Muscle of back (tissue), 11 donors: ENCODE data around the gene DIP2C. TPM values are rescaled to one million over a fixed set of nuclear protein-coding genes. Genes with fewer than 3 reads are reported as not detected.
A peak's percentile ranks its signal among the peaks of the same experiment; 100 is the strongest.
"Not testable (repeated sequence)": the region's sequence is repeated elsewhere in the genome, so short reads cannot be mapped to it uniquely, and the experiment has no call there.

Source experiments
- DNase-seq, 3 donors: peaks; one replicate each; pipeline versions ENCODE4 v3.0.0 to v3.0.0-alpha.2; 2013
- polyA plus RNA-seq, 10 donors: library from polyadenylated mRNA; unstranded; fragments of 120-200 nt; gene quantifications; one replicate each; pipeline ENCODE4 v1.2.1, GENCODE V29; 2013; ENCODE audit not compliant: insufficient read length in 10 of 10

DIP2C gene
- polyA plus RNA-seq, 10 donors, result 23.3 to 30.9 (median 25.9) TPM

DNA sequence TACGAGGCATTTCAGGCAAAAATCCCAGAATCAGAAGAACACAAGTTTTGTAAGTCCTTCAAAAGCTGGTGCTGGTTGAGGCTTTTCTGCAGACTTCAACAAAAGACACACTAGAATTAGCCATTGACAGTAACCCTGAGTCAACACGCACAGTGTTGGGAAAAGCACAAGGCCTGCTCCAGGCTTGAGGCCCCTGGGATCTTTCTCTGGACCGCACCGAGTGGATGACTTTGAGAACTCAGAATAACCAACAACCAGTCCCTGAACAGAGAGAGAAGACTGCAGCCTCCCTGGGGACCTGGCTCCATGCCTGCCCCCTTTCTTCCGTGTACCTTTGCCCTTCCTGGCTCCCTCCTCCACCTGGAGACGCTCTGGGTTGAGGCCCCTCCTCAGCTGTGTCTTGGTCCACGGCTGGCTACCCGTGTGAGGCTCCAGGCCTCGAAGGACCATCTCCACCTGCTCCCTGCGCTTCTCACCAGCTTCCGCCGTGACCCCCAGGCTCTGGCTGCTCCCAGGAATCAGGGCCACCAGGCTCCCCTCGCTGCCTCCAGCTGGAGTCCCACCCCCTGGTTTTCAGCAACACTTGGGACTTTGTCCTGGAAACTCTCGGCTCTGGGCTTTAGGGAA lies 28.4 kb downstream of the DIP2C start:
- peak in 1 of 3 donors; percentile 53 for DNase-seq

DNA sequence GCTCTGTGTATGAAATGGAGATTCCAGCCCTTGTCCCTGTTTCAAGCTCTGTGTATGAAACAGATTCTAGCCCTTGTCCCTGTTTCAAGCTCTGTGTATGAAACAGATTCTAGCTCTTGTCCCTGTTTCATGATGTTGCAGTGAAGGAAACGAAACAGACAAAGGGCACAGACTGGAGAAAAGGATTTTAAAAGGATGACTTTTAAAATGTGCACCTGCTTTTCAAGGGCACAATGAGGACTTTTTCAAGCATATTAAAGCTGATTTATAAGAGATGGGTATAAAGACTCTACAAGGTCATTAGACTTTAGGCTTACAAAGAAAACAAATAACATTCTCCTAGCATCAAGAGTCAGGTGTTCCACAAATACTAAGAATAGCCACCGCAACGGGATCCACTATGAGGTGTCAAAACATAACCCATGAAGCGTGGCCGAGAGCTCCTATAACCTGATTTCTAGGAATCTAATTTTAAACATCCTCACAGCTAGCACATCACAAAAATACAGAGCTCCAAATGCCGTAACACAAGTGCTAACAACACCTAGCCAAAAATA lies 29.0 kb downstream of the DIP2C start:
- no peak for DNase-seq

DNA sequence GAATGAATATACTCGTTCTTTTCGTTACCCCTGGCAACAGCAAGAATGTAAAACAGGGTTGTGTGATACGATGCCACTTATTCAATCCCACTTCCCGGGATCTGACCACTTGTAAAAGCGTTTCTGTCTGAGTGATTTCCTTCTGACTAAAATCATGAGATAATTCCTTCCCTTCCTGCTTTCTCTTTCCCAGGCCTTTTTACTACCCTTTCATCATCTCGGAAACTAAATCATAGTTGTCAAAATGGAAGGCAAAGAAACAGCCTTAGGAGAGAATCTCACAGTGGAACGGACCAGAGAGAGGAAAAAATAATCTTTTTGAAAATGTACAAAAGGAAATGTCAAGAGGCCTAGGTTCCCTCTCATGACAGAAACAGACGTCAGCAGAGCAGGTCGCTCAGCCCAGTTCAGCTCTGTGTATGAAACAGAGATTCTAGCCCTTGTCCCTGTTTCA lies 29.8 kb downstream of the DIP2C start:
- peak; percentile 22 to 48 (median 43) for DNase-seq

DNA sequence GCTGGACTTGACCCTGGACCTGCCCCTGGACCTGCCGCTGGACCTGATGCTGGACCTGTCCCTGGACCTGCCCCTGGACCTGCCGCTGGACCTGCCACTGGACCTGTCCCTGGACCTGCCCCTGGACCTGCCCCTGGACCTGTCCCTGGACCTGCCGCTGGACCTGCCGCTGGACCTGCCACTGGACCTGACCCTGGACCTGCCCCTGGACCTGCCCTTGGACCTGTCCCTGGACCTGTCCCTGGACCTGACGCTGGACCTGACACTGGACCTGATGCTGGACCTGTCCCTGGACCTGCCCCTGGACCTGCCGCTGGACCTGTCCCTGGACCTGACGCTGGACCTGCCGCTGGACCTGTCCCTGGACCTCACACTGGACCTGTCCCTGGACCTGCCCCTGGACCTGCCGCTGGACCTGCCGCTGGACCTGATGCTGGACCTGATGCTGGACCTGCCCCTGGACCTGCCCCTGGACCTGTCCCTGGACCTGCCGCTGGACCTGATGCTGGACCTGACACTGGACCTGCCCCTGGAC lies 31.6 kb downstream of the DIP2C start:
- not testable (repeated sequence) for DNase-seq

DNA sequence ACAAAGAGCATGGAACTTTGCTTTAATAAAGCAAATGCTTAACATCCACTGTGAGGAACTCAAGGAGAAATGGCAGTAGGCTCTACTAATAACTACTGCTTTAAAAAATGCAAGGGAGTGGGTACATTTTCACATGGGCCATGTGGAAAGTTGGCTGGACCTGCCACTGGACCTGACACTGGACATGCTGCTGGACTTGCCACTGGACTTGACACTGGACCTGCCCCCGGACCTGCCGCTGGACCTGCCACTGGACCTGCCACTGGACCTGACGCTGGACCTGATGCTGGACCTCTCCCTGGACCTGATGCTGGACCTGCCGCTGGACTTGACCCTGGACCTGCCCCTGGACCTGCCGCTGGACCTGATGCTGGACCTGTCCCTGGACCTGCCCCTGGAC lies 32.6 kb downstream of the DIP2C start:
- no peak for DNase-seq

DNA sequence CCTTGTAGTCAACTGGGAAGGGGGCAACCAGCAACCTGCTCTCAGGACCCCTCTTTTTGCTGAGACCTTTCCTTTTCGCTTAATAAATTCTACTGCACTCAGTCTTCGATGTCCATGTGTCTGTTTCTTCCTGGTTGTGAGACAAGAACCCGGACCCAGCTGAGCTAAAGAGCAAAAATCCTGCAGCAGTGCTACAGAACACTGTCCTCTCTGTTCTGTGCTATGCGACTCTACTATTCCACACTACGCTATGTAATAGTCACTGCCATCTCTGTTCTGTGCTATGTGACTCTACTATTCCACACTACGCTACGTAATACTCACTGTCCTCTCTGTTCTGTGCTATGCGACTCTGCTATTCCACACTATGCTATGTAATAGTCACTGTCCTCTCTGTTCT lies 34.3 kb downstream of the DIP2C start:
- no peak for DNase-seq

DNA sequence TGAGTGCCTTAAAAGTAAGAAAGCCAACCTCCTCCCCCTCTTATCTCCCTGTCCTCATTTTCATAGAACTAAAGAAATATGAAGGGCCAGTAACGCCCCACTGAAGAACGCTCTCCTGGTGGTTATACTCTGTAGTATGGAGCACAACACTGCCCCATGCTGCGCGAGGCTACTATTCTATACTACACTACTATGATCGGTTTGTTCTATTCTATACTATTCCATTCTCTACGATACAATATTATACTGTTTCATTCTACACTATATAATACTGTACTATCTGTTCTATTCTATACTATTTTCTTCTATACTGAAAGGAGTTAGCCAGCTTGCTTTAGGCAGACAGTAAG lies 34.8 kb downstream of the DIP2C start:
- DNase-seq, result no peak

DNA sequence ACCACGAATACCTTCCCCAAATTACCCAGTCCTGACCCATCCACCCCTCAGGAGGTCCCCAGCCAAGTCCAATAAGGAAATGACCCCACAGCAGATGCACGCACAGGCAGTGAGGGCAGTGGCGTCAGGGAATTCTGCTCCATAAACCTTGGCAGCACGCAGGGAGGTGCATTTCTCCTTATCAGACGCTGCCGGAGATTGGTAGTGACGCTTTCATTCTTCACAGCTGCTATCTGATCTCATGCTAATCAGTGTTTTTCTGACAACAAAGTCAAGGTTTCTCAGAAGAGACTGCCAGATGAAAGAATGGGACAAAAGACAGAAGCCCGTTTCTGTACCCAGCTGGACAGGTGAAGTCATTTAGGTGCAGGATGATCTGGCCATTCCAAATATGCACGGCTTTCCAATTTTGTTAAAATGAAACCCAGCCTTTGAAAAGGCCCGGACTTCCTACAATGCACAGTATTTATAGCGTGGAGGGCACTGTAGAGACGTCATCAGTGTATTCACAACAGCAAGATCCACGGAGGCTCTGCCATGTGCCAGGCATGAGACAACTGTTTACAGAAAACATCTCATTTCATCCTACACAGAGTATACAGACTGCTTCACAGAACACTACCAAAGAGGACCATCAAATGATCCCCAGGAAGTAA lies 35.3 kb downstream of the DIP2C start:
- DNase-seq, result no peak

DNA sequence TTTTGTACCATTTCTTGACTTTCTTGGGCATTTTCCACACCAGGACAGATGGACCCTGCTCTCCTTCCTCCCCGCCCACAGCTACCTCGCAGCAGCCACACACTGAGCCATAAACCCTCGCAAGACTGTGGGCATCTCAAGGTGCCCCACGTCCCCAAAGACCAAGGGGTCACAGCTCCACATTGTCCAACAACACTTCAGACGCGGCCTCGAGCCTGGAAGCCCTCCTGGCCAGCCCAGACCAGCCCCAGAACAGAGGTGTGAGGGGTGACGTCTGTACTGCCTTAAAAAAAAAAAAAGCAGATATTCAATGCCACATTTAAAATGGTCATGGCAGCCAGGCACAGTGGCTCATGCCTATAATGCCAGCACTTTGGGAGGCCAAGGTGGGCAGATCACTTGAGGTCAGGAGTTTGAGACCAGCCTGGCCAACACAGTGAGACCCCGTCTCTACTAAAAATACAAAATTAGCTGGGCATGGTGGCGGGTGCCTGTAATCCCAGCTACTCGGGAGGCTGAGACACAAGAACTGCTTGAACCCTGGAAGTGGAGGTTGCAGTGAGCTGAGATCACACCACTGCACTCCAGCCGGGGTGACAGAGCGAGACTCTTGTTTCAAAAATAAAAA lies 36.5 kb downstream of the DIP2C start:
- DNase-seq, result not testable (repeated sequence)

DNA sequence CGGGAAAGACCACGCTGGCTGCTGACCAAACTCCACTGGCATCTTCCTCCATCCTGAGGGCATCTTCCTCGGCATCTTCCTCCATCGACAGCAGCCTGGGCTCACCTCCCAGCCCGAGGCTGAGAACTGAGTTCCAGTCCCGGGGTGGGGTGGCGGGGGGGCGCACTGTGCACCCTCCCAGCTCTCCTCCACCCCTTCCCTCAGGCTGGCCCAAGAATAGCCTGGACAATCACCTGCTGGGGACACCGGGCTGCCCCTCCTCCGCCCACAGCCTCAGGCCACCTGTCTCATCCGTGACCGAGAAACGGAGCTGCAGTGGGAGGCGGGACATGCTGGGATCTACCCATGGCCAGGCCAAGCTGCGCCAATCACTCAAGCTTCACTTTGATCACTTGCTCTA lies 37.2 kb downstream of the DIP2C start:
- DNase-seq, result peak in 1 of 3 donors; percentile 26

DNA sequence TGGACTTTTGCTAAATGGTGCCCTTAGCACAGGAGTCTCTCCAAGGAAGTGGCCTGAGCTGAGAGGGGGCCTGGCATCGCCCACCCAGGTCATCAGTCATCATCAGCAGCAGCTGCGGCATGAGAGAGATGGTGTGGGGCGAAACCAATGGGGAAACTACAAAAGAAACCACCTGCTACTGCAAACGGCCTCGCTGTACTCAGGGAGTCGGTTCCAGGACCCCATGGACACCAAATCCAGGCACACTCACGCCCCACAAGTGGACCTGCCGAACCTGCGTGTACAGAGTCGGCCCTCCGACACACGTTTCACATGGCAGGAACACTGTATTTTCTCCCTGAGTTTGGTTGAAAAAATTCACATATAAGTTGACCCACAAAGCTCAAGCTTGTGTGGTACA lies 37.8 kb downstream of the DIP2C start:
- no peak for DNase-seq

DNA sequence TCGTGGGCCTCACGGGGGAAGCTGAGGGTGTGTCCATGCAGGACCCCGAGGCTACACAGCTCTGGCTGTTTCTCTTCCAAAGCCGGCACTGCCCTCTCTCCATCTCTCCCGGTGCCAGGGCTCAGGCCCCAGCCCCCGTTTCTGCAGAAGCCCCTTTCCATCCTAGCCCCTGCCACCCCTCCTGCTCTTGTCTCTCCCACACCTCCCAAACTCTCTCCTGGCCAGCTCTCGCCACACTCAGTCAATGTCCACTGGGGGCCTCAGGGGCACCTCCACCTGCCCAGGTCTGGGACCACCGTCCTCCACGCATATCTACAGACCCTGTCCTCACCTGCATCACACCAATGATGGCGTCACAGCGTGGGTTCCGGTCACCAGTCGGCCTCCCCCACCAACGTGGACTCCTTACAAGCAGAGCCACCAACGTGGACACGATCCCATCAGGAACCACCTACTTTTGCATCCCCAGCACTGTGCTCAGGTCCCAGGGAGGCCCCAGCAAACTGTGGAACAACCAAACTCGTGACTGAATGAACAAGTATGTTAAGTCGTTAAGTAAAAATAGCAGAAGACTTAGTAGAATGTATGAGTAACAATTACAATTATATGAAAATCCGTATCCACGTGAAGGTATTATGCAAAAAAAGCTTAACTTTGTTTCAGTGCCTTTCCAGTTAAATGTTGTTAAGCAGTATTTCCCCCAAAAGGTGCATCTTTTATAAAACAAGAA lies 38.4 kb downstream of the DIP2C start:
- peak in 1 of 3 donors; percentile 33 for DNase-seq

DNA sequence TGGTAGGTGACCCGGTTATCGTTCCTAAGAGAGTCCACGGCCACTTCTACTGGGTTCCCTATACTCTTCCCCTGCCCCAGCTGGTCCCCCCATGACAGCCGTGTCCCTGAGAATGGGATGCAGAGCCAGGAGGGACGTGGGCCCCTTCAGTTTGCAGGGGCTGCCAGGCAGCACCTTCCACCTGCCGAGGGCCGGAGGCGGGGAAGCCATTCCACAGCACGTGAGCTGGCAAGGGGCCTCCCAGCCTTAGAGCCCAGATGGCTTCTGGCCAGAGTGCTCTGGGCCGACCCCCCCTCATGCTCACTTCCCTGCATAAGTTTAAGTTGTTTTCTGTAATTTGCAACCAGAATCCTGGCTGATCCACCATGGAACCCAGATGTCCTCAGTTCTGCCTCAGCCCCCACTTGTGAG lies 39.0 kb downstream of the DIP2C start:
- DNase-seq, result peak in 2 of 3 donors; percentile 22 to 41

DNA sequence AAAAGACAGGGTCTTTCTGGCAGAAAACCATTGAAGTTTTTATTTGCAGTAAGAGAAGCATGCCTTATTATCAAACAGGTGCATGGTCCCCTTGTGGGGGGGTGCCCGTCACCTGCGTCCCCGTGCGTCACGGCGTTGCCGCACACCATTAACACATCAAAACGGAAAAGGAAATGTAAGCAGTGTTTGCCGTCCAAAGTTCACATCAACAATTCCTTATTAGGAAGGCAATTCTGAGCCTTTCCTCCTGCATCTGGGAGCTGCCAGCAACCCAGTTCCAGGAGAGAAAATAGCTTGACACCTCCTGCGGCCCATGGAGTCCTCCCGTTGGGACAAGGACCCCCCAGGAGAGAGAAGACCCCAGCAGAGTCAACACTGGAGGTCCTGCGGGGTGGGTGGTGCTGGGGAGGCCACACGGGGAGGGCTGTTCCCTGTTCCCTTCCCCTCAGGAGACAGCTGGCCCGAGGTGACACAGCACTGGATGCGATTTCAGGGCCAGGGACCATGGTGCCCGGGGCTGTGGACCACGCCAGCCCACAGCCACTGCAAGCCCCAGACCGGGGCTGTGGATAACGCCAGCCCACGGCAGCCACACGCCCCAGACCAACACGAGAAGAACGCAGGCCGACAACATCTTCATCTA lies 39.5 kb downstream of the DIP2C start:
- peak in 1 of 3 donors; percentile 37 for DNase-seq

DNA sequence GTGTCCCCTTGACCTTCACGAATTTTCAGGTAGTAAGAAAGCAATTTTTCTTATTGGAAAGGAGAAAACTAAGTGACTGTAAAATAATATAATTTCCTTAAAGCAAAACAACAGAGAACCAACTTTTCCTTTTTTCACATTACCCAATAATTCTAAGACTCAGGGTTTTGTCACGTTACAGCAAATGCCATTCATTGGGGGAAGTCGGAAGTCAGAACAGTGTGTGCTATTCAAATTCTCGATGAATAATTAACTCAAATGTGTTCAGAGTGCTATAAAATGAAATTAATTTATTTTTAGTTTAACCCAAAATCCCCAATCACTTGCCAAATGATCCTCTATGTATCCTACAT lies 40.0 kb downstream of the DIP2C start:
- no peak for DNase-seq

DNA sequence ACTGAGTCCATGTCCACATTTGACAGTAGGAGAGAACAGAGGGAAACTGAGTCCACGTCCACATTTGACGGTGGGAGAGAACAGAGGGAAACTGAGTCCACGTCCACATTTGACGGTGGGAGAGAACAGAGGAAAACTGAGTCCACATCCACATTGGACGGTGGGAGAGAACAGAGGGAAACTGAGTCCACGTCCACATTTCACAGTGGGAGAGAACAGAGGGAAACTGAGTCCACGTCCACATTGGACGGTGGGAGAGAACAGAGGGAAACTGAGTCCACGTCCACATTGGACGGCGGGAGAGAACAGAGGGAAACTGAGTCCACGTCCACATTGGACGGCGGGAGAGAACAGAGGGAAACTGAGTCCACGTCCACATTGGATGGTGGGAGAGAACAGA lies 42.4 kb downstream of the DIP2C start:
- not testable (repeated sequence) for DNase-seq

DNA sequence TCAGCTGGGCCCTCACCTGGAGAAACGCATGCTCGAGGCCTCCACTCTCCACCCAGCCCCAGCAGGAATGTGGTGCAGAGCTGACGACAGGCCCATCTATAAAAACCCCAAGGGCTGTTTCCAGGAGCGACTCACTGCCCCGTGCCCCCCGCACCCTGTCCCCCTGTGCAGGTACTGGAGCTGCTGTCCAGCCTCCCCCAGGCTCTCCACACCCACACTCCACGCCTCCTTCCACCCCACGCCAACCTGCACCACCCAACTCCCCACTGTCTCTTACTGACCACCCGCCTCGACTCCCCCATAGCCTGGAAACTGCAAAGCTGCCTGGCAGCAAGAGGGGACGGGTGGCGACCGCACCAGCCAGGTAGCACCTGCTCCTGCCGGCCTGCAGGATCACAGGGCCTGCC lies 43.3 kb downstream of the DIP2C start:
- DNase-seq, result no peak

DNA sequence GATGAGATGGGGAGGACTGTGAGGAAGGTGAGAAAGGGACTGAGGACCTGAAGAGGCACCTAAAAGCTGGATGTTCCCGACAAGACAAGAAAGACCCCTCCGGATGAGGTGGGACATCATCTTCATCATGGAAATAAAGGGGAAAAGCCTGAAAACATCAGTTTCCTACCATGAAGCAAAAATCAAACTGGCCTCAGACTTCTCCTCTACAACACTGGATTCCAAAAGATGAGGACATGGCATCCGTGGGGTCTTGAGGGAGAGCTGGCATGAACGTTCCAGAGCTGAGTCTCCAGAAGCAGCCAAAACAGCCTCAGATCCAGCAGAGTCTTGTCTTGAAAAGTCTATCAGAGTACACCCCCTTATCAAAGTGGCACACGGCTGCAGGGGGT lies 44.5 kb downstream of the DIP2C start:
- DNase-seq, result no peak

DNA sequence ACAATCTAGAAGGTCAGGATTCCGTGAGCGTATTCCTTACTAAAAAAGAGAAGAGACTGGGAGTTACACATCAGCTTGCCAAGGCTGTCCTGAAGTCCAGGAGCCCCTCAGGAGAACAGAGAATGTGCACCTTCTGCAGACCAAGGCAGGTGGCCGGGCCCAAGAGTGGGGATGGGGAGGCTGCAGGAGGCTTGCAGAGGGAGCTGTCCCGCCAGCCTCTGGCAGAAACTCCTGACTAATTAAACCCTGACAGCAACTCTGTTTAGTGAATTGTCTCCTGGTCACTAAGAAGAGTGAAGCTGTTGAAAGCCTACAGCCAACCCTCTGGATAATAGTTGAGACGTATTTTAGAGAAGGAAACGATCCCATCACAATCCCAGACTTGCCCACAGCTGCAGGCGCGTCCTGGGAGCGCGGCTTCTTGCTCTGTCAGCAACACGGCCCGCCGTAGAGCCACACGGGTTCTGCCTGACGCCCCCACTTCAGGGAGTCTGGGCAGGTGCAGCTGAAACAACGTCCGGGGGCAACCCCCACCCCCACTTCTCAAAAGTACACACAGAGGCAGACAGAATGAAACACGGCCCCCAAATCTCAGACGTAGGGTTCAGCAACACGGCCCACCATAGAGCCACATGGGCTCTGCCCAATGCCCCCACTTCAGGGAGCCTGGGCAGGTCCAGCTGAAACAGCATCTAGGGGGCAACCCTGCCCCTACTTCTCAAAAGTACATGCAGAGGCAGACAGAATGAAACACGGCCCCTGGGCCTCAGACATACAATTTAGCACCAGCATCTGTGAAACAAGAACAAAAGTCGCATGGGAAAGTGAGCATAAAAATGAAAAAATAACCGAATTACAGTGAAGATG lies 45.2 kb downstream of the DIP2C start:
- DNase-seq, result no peak

DNA sequence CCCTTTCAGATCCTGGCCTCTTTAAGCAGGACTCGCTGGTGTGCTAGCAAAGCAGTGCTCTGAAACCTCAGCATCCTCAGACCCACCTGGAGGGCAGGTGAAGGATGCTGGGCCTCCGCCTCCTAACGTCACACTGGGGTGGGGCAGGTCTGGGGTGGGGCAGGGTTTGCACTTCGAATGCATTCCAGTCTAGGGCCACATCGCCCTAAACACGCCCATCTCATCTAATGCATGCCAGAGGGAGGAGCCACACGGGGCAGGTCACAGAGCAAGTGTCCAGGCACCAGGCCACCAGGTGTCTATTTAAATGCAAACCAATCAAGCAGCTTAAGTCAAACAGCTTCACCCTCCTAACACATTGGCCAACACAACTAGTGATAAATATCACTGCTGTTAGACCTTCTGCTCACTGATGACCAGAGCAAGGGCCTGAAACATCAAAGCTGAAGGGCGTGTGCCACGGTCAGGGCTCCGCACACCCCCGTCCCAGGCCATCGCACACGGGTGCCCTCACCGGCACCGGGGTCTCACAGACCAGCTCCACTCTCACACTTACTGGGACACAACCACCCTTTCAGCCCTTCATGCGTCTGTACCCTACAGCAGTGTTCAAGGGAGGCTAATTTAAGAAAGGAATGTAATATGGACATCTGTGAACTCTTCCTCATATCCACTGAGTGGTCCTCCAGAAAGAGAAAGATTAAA lies 47.1 kb downstream of the DIP2C start:
- DNase-seq, result no peak
